Sigmoid colon (tissue), 7 donors: Measurements from ENCODE around the gene BCR. TPM values are rescaled to one million over a fixed set of nuclear protein-coding genes. Genes with fewer than 3 reads are reported as not detected.

ENCODE experiments used
- DNase-seq: peaks from one replicate; pipeline ENCODE4 v3.0.0-alpha.2; 2019
- H3K27ac ChIP-seq, 4 donors: fragments of 200-600 bp; sonication (generic); one replicate each; pipeline ENCODE4 v1.5.1; 2016 to 2019; ENCODE audit warnings: mild to moderate bottlenecking in 1 of 4
- H3K27me3 ChIP-seq, 3 donors: fragments of 200-600 bp; sonication (generic); one replicate each; pipeline ENCODE4 v1.5.1; 2019; ENCODE audit warnings: mild to moderate bottlenecking in 1 of 3
- H3K36me3 ChIP-seq, 4 donors: fragments of 200-600 bp; sonication (generic); one replicate each; pipeline ENCODE4 v1.5.1; 2016 to 2019
- H3K4me1 ChIP-seq, 4 donors: fragments of 200-600 bp; sonication (generic); one replicate each; pipeline ENCODE4 v1.5.1; 2017 to 2019
- H3K4me3 ChIP-seq, 4 donors: fragments of 200-600 bp; sonication (generic); one replicate each; pipeline ENCODE4 v1.5.1; 2017 to 2019; ENCODE audit warnings: mild to moderate bottlenecking in 2 of 4, moderate library complexity in 1 of 4
- H3K9me3 ChIP-seq, 4 donors: fragments of 200-600 bp in 3 of 4; sonication (generic) in 3 of 4; one replicate each; pipeline versions ENCODE4 v1.5.1 to v1.6.1; 2013 to 2019
- EP300 ChIP-seq, 4 donors: sonication (generic); formaldehyde crosslinking; IDR thresholded peaks; one replicate each; pipeline ENCODE4 v1.6.1; 2017; ENCODE audit warnings: antibody characterized with exemption in 4 of 4
- POLR2A ChIP-seq, 2 donors: fragments of 450-650 bp; IDR thresholded peaks; one replicate each; pipeline ENCODE4 v1.6.1; 2016; ENCODE audit warnings: antibody characterized with exemption in 2 of 2, mild to moderate bottlenecking in 2 of 2, moderate library complexity in 2 of 2
- POLR2AphosphoS5 ChIP-seq, 4 donors: sonication (generic); formaldehyde crosslinking; IDR thresholded peaks; one replicate each; pipeline ENCODE4 v1.6.1; 2017; ENCODE audit warnings: antibody characterized with exemption in 4 of 4
- WGBS, 2 donors: extraction: QIAGEN DNeasy Blood & Tissue Kit; methylation state at CpG; one replicate each; pipeline ENCODE4 v1.1.7; 2013; 5-methylcytosine and 5-hydroxymethylcytosine counted together
- intact Hi-C: fragments of 100-400 bp; cut with DNase I; formaldehyde crosslinking; loops from one replicate; pipeline ENCODE4 v1.15.1; 2023
- polyA plus RNA-seq, 3 donors: library from polyadenylated mRNA; stranded (reverse); fragments of 200-250 nt; gene quantifications; one replicate each; pipeline ENCODE4 v1.2.3, GENCODE V29; 2013
- total RNA-seq, 4 donors: library from RNA; depleted of rRNA; stranded (reverse); fragments of >200 nt; gene quantifications; one replicate each; pipeline ENCODE4 v1.1.0, GENCODE V29; 2016
- TF ChIP-seq, protein P1 (sequence below), 4 experiments: fragments of 450-650 bp in 3 of 4; fragments of 200-600 bp in 1 of 4; IDR thresholded peaks; one replicate each; pipeline ENCODE4 v1.5.1; 2016 to 2019; ENCODE audit warnings: antibody characterized with exemption in 4 of 4, mild to moderate bottlenecking in 3 of 4, moderate library complexity in 2 of 4
- donor health status: healthy with polysubstance abuse.
- donor health status: Bipolar disorder and iron deficiency.
- donor health status: healthy.

Gene BCR
- total and polyA plus RNA-seq, 7 donors: 10.8 to 39.9 (median 17.5) TPM

DNA sequence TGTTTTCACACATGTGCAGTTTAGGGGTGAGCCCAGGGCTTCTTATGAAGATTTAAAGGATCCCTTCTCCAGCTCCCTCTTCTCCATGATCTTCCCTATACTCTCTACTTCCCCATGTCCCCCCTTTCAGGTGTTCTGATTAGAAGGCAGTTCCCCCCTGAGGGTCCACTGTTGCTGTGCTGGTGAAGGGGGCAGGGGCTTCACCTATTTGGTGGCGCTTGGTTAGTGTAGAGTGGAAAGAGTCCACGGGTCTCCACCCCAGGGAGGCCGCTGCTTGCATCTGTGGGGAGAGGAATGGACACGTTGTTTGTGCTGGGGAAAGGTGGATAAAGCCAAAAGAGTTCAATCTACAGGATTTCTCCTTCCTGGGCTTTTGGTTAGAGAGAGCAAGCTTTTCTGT, 49.3 kb downstream of the BCR start:
- DNase-seq: no peak
- intact Hi-C loops: no loop called here
- Histone ChIP-seq H3K9me3 (peaks cover 0 to 4% (median 0%) of the 10 kb centered on the region in 4 donors), H3K4me1 (peaks cover 0 to 61% (median 51%) of the 10 kb centered on the region in 4 donors), H3K27ac (no peak overlapping the region), H3K36me3 (no peaks in the 10 kb centered on the region), H3K27me3 (no peaks in the 10 kb centered on the region), H3K4me3 (no peak overlapping the region)
- TF ChIP-seq EP300 (IDR thresholded peaks at IDR 0.05): no peak
- no peak for TF ChIP-seq POLR2A (IDR thresholded peaks at IDR 0.05)
- no peak for TF ChIP-seq POLR2AphosphoS5 (IDR thresholded peaks at IDR 0.05)
- TF ChIP-seq, protein P1, sequence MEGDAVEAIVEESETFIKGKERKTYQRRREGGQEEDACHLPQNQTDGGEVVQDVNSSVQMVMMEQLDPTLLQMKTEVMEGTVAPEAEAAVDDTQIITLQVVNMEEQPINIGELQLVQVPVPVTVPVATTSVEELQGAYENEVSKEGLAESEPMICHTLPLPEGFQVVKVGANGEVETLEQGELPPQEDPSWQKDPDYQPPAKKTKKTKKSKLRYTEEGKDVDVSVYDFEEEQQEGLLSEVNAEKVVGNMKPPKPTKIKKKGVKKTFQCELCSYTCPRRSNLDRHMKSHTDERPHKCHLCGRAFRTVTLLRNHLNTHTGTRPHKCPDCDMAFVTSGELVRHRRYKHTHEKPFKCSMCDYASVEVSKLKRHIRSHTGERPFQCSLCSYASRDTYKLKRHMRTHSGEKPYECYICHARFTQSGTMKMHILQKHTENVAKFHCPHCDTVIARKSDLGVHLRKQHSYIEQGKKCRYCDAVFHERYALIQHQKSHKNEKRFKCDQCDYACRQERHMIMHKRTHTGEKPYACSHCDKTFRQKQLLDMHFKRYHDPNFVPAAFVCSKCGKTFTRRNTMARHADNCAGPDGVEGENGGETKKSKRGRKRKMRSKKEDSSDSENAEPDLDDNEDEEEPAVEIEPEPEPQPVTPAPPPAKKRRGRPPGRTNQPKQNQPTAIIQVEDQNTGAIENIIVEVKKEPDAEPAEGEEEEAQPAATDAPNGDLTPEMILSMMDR (IDR thresholded peaks at IDR 0.05): no peak
- 94 to 97% methylated on average over 4 of the region's 4 CpGs for WGBS, 2 donors

DNA sequence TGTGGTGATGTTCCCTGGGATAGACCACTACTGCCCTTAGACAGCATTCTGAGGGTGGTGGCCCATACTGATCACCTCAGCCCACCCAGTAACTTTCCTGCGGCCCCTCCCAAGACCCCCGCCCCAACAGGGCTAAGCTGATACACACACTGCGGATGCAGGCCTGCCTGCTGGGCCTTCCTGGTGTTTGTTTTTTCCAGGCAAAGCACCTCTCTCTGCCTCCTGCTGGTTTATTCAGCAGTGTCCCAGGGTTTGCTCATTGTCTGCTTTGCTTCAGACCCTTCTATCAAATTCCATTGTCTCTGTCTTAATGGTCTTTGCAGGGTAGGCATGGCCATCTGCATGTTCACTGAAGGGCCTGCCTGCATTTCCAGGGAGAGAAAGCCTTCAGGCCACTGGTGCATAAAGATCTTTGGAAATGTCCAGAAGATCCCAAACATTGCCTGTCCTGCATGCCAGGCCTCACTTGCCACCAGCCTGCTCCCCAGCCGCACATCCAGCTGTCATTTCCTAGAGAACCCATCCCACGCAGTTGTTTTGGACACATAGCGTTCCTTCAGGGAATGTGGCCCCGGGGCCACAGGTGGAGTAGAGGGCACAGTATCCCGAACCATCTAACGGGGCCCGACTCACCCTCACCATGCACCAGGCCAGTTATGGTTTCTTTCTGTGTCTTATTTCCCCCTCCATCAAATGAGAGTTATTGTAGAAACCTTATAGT, 50.2 kb downstream of the BCR start:
- H3K4me1 ChIP-seq: peaks cover 0 to 56% (median 45%) of the 10 kb centered on the region in 4 donors
- no peaks in the 10 kb centered on the region for H3K36me3 ChIP-seq
- no peak overlapping the region for H3K27ac ChIP-seq
- no peak overlapping the region for H3K4me3 ChIP-seq
- 95 to 98% methylated on average over 10 of the region's 10 CpGs for WGBS, 2 donors
- peaks cover 0 to 4% (median 0%) of the 10 kb centered on the region in 4 donors for H3K9me3 ChIP-seq
- H3K27me3 ChIP-seq: no peaks in the 10 kb centered on the region
- TF ChIP-seq EP300 (IDR thresholded peaks at IDR 0.05) (no peak), POLR2AphosphoS5 (IDR thresholded peaks at IDR 0.05) (no peak), POLR2A (IDR thresholded peaks at IDR 0.05) (no peak)
- TF ChIP-seq, protein P1 (IDR thresholded peaks at IDR 0.05): no peak
- intact Hi-C loops: no loop called here
- DNase-seq: no peak

DNA sequence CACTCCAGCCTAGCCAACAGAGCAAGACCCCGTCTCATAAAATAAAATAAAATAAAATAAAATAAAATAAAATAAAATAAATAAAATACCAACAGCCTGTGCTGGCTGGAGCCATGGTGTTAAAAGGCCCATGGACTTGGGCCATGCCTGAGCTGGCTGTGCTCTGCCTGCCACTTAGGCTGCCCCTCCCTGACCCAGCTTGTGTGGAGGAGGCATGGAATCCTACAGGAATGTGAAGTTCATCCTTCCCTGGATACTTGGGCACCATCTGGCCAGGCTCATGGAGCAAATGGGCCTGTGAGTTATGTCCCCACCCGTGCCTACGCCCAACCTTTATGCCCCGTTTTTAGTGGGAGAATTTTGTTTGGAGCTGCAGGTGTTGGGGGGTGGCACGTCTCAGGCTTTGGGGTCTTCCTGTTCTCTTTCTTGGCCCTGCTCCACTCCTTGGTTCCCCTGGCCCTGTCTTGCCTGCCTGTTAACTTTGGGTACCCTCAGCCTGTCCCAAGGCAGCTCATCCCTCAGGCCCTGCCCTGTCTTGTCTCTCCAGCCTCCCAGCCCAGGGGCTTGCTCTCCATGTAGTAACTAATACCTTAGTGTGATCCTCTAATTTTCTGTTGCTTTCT, 51.3 kb downstream of the BCR start:
- TF ChIP-seq POLR2A (IDR thresholded peaks at IDR 0.05) (no peak), EP300 (IDR thresholded peaks at IDR 0.05) (no peak), POLR2AphosphoS5 (IDR thresholded peaks at IDR 0.05) (no peak)
- TF ChIP-seq, protein P1 (IDR thresholded peaks at IDR 0.05): no peak
- Histone ChIP-seq H3K4me3 (no peak overlapping the region), H3K27me3 (no peaks in the 10 kb centered on the region), H3K9me3 (peaks cover 0 to 4% (median 0%) of the 10 kb centered on the region in 4 donors), H3K36me3 (no peaks in the 10 kb centered on the region), H3K27ac (no peak overlapping the region), H3K4me1 (peaks cover 0 to 52% (median 38%) of the 10 kb centered on the region in 4 donors)
- intact Hi-C loops: no loop called here
- WGBS, 2 donors: 88% methylated on average over 5 of the region's 5 CpGs
- DNase-seq: no peak

DNA sequence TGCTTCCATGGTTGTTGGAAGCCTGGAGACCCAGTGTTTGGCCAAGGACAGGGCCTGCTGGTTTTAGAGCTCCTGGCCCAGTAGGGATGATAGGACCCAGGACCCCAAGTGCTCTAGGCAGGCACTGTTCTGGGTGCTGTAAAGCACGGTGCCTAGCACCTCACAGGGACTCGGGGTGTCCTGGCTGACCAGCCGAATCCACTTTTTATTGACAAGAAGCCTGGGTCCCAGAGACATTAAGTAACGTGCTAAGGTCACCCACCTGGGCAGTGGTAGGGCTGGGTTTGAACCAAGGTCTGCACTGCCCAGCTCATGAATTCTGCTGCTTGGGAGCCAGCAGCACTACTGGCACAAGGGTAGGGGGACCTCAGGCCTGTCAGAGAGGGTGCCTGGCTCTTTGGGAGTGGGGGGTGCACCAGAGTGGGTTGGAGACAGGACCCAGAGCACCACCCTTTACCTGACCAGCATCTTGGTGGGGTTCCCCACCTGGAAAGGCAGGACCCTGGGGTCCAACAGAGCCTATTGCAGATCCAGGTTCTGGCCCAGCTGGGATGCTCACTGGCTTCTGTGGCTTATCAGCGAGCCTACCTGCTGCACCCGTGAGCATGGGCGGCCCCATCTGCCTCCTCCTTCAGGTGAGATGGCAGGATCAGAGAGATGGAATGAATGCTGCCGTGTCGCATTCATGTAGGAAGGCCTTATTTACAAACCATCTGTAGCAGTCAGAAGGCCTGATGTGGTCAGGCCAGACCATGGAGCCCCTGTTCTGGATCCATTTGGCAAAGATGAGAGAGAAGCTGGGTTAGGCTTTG, 52.0 kb downstream of the BCR start:
- DNase-seq: no peak
- TF ChIP-seq, protein P1 (IDR thresholded peaks at IDR 0.05): no peak
- no peak for TF ChIP-seq EP300 (IDR thresholded peaks at IDR 0.05)
- TF ChIP-seq POLR2AphosphoS5 (IDR thresholded peaks at IDR 0.05): no peak
- TF ChIP-seq POLR2A (IDR thresholded peaks at IDR 0.05): no peak
- Histone ChIP-seq H3K9me3 (peaks cover 0 to 4% (median 0%) of the 10 kb centered on the region in 4 donors), H3K4me1 (peaks cover 0 to 56% (median 43%) of the 10 kb centered on the region in 4 donors), H3K36me3 (no peaks in the 10 kb centered on the region), H3K4me3 (no peak overlapping the region), H3K27ac (no peak overlapping the region), H3K27me3 (no peaks in the 10 kb centered on the region)
- WGBS, 2 donors: 93 to 96% methylated on average over 9 of the region's 9 CpGs
- intact Hi-C loops: no loop called here
